ENCODE data around the gene POM121L2.
"Not testable (repeated sequence)": the region's sequence is repeated elsewhere in the genome, so short reads cannot be mapped to it uniquely, and the experiment has no call there.

POM121L2 gene

GRCh38 chr6:27293436-27294098, 18.5 kb downstream of the POM121L2 start:
- no peak for DNase-seq (ENCODE audit: low spot score)

GRCh38 chr6:27290850-27291208, 21.2 kb downstream of the POM121L2 start:
- DNase-seq (ENCODE audit: low spot score), result no peak

GRCh38 chr6:27290065-27290849, 21.8 kb downstream of the POM121L2 start:
- DNase-seq (ENCODE audit: low spot score), result no peak

- no peak for DNase-seq (ENCODE audit: low spot score)
Measured at GRCh38 chr6:27288136-27289044, 23.7 kb downstream of the POM121L2 start.

GRCh38 chr6:27287751-27288135, 24.3 kb downstream of the POM121L2 start:
- no peak for DNase-seq (ENCODE audit: low spot score)

GRCh38 chr6:27286141-27286540, 25.9 kb downstream of the POM121L2 start:
- DNase-seq (ENCODE audit: low spot score), result no peak

- no peak for DNase-seq (ENCODE audit: low spot score)
Measured at GRCh38 chr6:27283279-27283678, 28.8 kb downstream of the POM121L2 start.

- no peak for DNase-seq (ENCODE audit: low spot score)
Measured at GRCh38 chr6:27281569-27281968, 30.5 kb downstream of the POM121L2 start.

- DNase-seq (ENCODE audit: low spot score), result no peak
Measured at GRCh38 chr6:27281105-27281539, 31.0 kb downstream of the POM121L2 start.

GRCh38 chr6:27280540-27281000, 31.5 kb downstream of the POM121L2 start:
- no peak for DNase-seq (ENCODE audit: low spot score)

- no peak for DNase-seq (ENCODE audit: low spot score)
Measured at GRCh38 chr6:27280064-27280539, 32.0 kb downstream of the POM121L2 start.

- no peak for DNase-seq (ENCODE audit: low spot score)
Measured at GRCh38 chr6:27279513-27280063, 32.5 kb downstream of the POM121L2 start.

- no peak for DNase-seq (ENCODE audit: low spot score)
Measured at GRCh38 chr6:27275025-27275956, 36.8 kb downstream of the POM121L2 start.

- no peak for DNase-seq (ENCODE audit: low spot score)
Measured at GRCh38 chr6:27273783-27274182, 38.3 kb downstream of the POM121L2 start.

- no peak for DNase-seq (ENCODE audit: low spot score)
Measured at GRCh38 chr6:27268803-27269202, 43.3 kb downstream of the POM121L2 start.

GRCh38 chr6:27267857-27268434, 44.1 kb downstream of the POM121L2 start:
- no peak for DNase-seq (ENCODE audit: low spot score)

GRCh38 chr6:27267003-27267402, 45.1 kb downstream of the POM121L2 start:
- not testable (repeated sequence) for DNase-seq (ENCODE audit: low spot score)

- DNase-seq (ENCODE audit: low spot score), result no peak
Measured at GRCh38 chr6:27263886-27264285, 48.2 kb downstream of the POM121L2 start.

- DNase-seq (ENCODE audit: low spot score), result no peak
Measured at GRCh38 chr6:27260836-27261375, 51.2 kb downstream of the POM121L2 start.

- DNase-seq (ENCODE audit: low spot score), result no peak
Measured at GRCh38 chr6:27260369-27260768, 51.7 kb downstream of the POM121L2 start.

Data from germinal center (tissue), 1 donor.